Left cardiac atrium (tissue), 4 donors: ENCODE results near the gene MID1. TPM values are rescaled to one million over a fixed set of nuclear protein-coding genes. Genes with fewer than 3 reads are reported as not detected.

Source experiments
- ATAC-seq, 2 donors: fragments of 200-7000 bp; cut with Tn5 transposase; one replicate each; pipeline ENCODE4 v1.9.1; 2020; ENCODE audit warnings: mild to moderate bottlenecking in 2 of 2, moderate library complexity in 2 of 2
- DNase-seq: peaks from one replicate; pipeline ENCODE4 v3.0.0-alpha.2; 2020
- intact Hi-C, 2 donors: fragments of 100-400 bp; cut with DNase I; formaldehyde crosslinking; loops; one replicate each; pipeline versions ENCODE4 v1.14.1 to v1.15.1; 2022 to 2023
- long read RNA-seq: library from polyadenylated mRNA; unstranded; transcript quantifications from one replicate; pipeline ENCODE4 v2.0.0, GENCODE V29; 2021
- total RNA-seq, 2 donors: library from RNA; stranded (reverse); fragmentation: NEBNext Ultra II Directional; extraction: Animal tissue kit (Norgen Biotek cat#: 25700); gene quantifications; one replicate each; pipeline ENCODE4 v1.2.1, GENCODE V29; 2021
- donor health status: DM: no; HTN: yes; CAD: no.
- donor health status: DM: no; HTN: yes; CAD: no; lungs with severe emphysema.
- donor health status: DM: yes; HTN: yes; CAD: no.
- donor health status: Dilated cardiomyopathy.

MID1 gene, protein sequence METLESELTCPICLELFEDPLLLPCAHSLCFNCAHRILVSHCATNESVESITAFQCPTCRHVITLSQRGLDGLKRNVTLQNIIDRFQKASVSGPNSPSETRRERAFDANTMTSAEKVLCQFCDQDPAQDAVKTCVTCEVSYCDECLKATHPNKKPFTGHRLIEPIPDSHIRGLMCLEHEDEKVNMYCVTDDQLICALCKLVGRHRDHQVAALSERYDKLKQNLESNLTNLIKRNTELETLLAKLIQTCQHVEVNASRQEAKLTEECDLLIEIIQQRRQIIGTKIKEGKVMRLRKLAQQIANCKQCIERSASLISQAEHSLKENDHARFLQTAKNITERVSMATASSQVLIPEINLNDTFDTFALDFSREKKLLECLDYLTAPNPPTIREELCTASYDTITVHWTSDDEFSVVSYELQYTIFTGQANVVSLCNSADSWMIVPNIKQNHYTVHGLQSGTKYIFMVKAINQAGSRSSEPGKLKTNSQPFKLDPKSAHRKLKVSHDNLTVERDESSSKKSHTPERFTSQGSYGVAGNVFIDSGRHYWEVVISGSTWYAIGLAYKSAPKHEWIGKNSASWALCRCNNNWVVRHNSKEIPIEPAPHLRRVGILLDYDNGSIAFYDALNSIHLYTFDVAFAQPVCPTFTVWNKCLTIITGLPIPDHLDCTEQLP
- 10 to 100 TPM; 11.0 to 25.5 TPM for total RNA-seq
- long read RNA-seq, full-length matches to known transcripts, result 15 of 33 reads
- long read RNA-seq, partial matches to known transcripts, result 9 of 33 reads
- long read RNA-seq, other reads (novel, unspliced or antisense), result 9 of 33 reads

DNA sequence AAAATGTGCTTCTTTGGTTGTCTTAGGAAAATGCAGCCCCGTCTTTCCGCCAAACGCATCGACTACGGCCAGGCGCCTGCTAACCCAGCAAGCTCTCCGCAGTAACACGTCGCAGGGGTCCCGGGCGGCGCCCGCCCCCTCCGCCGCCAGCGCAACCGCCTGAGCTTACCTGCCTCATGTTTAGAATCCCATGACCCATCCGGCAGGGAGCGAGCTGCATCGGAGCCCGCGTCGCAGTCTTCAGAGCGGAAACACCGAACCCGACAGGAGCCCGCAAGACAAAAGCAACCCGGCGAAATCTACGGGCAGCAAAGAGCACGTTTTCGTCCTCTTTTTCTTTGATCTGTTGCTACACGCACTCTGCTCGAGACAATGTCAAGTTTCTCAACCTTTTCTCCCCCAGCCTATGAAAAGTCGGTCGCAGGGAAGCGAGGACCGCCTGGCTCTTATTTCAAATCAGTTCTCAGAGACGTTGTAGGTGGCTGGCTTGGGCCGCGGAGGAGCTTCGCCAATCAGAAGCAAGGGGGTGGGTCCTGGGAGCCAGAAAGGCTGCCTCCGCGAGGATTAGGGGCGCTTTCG, at the start of gene MID1:
Gene MID1 (minus strand): TSS at position 465 of the 579 bp plus-strand sequence. CDS start 53,038 bp downstream, outside the sequence.
- intact Hi-C loops, result no loop called here
- peak; percentile 75 for DNase-seq
- peak; percentile 93 to 96 for ATAC-seq

DNA sequence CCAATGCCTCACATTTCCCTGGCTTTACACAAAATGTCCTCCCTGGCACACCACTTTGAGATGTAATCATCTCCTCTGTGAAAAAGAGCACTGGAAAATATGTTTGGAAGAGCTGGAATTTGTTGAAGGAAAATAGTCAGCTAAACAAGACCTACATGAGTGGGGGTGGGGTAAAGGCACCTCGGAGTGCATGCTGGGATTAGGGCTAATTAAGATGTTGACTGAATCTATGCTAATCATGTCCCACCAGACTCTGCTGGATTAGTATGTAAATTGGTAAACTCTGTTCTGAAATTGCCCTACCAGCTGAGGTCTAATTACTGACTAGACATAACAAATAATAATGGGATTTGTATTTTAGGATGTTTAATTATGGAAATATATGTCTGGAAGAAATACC, 46.8 kb upstream of the MID1 start:
- no peak for ATAC-seq
- intact Hi-C loops, result no loop called here
- DNase-seq, result no peak

DNA sequence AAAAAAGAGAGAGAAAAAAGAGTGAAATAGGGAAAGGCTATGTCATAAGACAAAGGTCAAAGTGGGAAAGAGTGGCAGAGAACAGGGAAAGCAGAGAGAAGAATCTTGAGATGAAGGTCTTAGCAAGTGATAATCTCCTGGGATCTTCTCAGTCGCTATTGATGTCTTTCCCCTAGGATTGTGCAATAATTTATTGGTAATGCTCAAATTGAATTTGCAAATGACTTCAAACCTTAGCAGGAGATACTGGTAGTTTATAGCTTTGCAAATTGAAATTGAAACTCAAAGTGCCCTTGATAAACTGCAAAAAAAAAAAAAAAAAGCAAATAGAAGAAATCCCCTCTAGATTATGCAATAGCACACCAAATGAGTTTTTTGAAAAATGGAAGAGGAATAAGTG, 45.7 kb upstream of the MID1 start:
- intact Hi-C loops, result no loop called here
- ATAC-seq, result no peak
- no peak for DNase-seq

DNA sequence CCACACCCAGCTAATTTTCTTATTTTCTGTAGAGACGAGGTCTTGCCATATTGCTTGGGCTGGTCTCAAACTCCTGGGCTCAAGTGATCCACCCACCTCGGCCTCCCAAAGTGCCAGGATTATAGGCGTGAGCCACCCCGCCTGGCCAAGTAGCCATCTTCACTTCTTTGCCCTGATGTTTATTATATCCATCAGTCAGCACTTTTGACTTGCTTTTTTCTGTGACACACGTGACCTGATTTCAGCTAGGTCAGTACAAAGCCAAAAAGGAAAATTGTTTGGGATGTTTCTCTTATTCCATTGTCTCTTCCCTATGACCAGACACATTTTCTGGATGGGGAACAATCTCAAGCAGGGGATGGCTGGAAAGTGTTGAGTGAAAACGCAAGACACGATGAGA, 45.3 kb upstream of the MID1 start:
- no peak for ATAC-seq
- DNase-seq, result no peak
- intact Hi-C loops, result no loop called here

DNA sequence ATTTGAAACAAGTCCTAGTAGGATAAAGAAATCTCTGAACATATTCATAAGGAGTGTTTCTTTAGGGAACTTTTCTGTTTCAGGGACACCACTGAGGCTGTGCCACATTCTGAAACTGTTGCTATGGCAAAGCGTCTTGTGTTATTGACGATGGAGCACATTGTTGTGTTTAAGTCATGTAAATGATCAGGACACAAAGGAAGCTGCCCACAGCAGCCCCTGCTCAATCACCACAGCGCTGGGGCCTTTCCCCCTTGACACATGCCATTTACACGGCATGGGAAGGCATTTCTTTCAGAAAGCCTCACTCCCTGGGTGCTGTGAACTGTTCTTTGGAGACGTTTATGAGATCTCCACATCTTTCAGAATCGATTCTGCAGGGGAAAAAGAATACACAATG, 39.8 kb upstream of the MID1 start:
- no peak for ATAC-seq
- intact Hi-C loops, result no loop called here
- no peak for DNase-seq

DNA sequence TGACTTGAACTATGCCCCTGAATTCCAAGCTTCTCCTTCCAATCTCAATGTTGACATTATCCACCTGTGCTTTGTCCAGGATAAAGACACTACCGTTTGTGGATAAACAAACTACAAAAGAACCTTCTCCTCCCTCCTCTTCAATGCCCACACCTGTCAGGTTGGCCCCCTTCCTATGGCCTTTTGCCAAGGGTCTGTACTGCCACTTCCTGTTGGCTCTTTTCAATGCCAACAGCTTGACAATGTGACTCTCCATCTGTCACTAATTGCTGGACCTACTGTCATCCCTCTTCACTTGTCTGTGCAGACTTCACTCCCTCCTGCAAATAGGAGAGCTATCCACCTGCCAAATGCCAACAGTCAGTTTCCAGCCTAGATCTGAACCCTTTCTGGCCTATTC, 35.8 kb upstream of the MID1 start:
- DNase-seq, result no peak
- no peak for ATAC-seq
- intact Hi-C loops, result no loop called here

DNA sequence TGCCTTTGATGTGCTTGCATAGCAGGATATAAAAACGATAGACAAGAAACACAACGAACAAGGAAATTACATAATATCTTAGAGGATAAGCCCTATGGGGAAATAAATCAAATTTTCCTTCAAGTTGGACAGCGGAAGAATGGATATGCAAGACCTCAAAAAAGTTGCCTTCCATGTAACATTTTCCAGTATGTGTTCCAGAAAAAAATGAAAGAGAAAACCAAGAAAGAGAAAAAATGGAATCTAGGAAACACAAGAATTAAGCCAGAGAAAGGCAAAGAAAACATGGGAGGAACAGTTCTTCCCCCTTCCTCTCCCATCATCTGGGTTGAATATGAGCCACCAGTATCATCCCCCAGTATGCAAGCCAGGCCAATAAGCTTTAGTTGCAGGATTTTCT, 34.6 kb upstream of the MID1 start:
- no peak for ATAC-seq
- intact Hi-C loops, result no loop called here
- no peak for DNase-seq

DNA sequence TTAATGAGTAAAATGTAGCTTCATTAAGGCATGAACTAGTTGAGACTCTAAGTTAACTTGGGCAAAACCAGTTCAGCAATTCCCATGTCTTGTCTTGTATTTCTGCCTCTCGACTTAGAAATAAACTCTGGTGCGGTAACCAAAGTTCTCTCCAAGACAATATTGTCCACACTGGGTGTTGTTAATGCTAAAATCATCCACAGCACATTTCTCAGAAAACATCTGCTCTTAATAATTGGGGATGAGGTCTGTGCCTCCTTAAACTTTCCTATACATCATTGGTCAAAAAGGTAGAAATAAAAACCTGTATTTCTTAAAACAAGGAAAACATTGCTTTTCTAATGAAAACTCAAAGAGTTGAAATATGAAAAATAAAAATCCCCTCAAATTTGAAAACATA, 32.9 kb upstream of the MID1 start:
- DNase-seq (no peak), ATAC-seq (no peak)
- intact Hi-C loops, result no loop called here

DNA sequence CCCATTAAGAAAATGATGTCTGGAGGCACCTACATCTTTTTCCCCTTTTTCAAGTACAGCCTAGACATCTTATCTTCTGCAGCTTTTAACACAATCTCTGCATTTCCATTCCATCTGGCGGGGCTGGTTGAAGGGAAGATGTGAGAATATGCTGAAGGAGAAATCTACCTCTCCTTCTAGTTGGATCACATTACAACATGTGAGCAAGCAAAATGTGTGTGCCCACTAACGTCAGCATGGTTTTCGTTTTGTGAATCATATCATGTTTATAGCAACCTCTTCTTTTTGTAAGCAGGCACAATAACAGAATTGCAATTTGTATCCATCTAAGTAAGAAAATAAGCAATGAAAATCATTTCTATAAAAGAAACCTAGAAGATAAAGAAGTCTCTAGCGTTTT, 28.9 kb upstream of the MID1 start:
- intact Hi-C loops, result no loop called here
- DNase-seq (no peak), ATAC-seq (no peak)

DNA sequence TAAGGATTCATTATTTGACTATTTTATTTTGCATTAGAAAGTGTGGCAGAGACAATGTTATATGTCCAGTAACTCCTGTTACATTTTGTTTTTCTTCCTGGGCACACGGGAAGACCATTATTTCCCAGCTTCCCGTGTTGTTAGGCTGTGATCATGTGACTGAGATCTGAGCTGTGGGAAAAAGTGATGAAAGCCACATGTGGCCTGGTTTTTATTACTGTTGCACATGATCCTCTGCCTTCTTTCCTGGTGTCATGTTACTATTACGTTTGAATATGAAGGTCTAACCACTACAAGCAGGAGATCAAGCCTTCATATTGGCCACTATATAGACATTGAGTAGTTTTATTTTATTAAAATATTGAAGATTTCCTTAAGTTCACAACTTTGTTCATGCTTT, 28.2 kb upstream of the MID1 start:
- ATAC-seq, result no peak
- intact Hi-C loops, result no loop called here
- DNase-seq, result no peak

DNA sequence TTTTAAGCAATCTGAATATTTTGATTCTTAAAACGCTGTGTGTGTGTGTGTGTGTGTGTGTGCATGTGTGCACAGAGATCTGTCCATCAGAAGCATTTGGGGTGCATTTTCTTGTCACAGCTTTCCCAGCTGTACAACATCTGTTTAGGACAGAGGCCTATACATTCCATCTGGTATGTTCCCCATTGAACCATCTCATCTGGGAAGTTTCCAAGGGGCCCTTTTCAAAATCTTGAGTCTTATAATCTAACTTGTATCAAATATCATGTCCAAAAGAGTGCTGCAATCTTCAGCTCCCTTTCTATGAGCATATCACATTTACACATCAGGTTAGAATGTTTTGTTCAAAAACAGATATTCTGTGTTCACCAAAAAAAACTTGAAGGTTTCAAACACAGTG, 16.5 kb upstream of the MID1 start:
- intact Hi-C loops, result loop anchor here in 1 of 2 donors (10.0 kb wide), 1 partner anchor 442 kb away; no protein-coding TSS in a partner anchor
- no peak for DNase-seq
- ATAC-seq, result no peak

DNA sequence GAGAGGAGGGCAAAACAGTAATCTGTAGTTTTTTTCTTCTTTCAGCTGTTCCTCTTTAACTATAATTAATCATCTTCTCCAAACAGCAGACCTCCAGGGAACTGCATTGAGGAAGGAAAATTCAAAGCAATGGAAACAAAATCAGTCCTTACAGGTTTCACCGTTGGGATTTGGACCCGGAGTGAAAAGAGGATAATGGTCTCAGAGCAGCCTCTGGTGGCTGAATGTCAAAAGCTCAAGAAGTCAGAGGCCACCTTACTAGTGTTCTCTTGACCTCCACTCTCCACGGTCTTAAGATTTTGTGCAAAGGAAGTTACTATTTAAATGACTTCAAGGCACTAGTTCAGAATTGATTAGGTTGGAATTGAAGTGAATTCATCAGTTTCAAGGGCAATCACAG, 16.0 kb upstream of the MID1 start:
- intact Hi-C loops, result loop anchor here in 1 of 2 donors (10.0 kb wide), 1 partner anchor 442 kb away; no protein-coding TSS in a partner anchor
- DNase-seq (peak; percentile 22), ATAC-seq (peak in 1 of 2 donors; percentile 77)

DNA sequence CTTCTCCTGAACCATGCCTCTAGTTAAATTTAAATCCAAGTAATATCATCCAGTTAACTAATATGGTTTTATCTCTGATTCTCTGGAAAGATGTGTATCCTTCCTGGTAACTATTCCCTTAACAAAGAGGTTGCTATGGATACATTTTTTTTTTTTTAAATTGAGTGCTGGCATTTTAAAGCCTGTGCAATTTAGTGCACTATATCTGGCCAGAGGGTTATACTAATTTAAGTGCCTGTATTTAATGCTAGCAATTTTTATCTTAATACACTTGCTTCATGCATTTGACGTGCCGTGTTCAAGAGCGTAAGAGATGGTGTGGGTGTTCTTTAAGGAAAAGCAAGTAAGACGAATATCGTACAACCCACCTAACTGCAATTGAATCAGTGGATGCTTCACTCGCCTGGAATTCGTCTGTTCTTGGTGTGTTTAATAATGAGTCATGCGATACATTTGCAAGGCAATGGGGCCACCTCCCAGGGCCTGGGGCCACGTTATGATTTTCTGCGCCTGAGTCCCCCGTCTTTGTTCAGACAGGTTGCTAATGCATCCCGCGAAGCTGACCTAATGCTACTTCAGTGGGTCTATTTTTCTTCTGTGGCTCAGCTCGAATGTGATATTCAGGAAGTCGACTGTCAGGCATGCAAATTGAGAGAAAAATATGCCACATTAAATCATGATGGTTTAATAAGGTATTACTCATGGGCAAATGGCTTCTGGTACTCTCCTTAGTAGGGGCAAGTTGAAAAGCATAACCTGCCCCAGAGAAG, 14.2 kb upstream of the MID1 start:
- intact Hi-C loops, result loop anchor here in 1 of 2 donors (10.0 kb wide), 1 partner anchor 440 kb away; no protein-coding TSS in a partner anchor

DNA sequence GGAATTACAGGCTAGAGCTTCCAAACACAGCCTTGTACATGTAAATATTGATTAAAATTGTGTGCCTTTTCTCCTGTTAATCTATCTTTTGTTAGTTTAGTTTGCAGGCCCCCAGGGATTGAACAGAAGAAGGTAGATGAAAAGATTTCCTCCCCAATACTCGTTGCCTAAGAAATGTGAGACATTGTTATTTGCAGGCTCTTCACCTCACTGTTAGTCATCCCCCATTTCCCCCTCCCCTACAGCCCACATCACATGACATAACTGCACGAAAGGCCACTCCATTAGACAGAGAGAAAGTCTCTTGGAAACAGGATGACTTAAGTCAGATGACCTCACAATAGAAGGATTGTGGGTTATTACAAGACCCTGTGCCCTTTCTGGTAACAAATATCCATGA, 13.3 kb upstream of the MID1 start:
- DNase-seq (peak; percentile 30), ATAC-seq (peak; percentile 78 to 96)
- intact Hi-C loops, result loop anchor here in 1 of 2 donors (10.0 kb wide), 1 partner anchor 439 kb away; no protein-coding TSS in a partner anchor

More for the DNA sequence above, 14.2 kb upstream of the MID1 start:
- ATAC-seq (peak in 1 of 2 donors; percentile 59), DNase-seq (no peak)

DNA sequence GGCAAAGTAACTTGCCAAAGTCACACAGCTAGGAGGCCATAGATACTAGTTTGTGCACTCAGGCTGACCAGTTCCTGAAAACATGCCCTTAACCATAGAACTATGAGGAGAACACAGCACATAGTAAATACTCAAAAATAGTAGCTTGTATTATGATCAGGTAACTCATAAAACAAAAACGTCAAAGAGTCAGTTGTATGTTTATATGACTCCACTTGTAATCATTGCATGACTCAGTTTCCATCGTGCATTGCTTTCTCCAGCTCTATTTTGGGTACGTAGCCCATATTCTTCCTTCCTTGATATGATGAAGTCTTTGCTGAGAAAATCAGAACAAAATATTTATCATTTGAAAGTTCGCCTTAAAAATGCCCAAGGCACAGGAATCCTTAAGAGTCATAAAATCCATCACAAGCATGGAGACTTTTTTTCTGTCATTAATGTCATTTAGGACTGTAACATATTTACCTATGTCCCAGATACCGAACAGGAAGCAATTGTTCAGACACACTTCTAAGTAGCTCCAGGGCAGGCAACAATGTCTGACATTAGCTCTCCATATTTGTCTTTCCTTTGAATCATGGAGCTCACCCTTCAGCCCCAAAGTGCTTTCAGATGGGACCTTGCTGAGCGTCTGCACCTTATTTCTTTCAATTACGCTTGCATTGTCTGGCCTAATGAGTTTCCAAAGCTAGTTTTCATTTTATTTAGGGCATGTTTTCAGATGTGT, 11.2 kb upstream of the MID1 start:
- intact Hi-C loops, result loop anchor here in 1 of 2 donors (10.0 kb wide), 1 partner anchor 437 kb away; no protein-coding TSS in a partner anchor
- no peak for DNase-seq
- no peak for ATAC-seq

DNA sequence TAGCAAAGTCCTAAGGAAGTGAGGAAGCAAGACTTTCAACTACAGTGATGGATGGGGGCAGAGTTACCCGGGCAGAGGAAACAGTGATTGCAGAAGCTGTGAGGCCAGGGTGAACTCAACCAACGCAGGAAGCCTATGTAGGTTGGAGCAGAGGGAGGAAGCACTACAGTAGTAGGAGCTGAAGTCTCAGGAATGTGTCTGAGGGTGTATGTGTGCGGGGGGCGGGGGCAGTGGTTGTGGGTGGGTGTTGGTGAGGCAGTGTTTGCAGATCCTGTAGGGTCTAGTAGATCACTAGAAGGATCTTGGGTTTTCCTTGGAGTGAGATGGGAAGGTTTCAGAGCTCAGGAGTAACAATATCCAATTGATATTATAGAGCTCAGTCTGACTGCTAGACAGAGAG, 9.9 kb upstream of the MID1 start:
- DNase-seq, result no peak
- intact Hi-C loops, result loop anchor here in 1 of 2 donors (10.0 kb wide), 1 partner anchor 436 kb away; no protein-coding TSS in a partner anchor
- ATAC-seq, result no peak

DNA sequence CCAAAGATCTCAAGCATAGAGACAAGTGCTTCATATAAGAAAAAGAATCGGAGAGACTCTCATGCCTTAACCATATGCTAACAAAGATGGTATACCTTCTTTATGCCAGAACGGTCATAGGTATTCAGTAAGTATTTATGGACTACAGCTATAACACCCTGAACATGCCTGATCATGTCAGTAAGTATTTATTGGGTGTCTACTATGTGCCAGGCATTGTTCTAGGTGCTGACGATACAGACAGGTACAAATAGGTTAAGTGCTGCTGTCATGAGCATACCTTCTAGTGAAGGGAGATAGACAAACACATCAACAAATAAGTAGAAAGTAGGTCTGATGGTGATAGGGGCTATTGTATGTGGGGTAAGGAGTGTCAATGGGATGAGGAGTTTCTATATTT, 9.5 kb upstream of the MID1 start:
- DNase-seq, result no peak
- intact Hi-C loops, result loop anchor here in 1 of 2 donors (10.0 kb wide), 1 partner anchor 435 kb away; no protein-coding TSS in a partner anchor
- ATAC-seq, result no peak

DNA sequence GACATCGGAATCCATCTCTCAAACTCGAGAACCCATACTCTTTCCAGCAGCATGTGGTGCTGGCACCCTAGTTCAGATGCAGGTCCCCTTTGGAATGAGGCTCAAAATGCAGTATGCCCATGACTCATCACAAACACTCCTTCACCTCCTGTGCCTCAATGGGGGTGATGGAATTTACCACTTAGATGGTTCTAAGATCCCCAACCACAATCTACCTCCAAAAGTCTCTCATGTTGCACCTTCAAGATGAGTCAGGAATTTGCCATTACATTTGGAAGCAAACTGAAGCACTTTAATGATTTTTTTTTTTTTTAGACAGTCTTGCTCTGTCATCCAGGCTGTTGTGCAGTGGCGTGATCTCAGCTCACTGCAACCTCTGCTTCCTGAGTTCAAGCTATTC, 8.5 kb upstream of the MID1 start:
- intact Hi-C loops, result no loop called here
- DNase-seq (no peak), ATAC-seq (no peak)
